ENCODE measurements around the gene PTMA. TPM values are rescaled to one million over a fixed set of nuclear protein-coding genes. Genes with fewer than 3 reads are reported as not detected.

Gene PTMA
- total RNA-seq, 1 experiment from 2014 or later, result 1,390 TPM

DNA sequence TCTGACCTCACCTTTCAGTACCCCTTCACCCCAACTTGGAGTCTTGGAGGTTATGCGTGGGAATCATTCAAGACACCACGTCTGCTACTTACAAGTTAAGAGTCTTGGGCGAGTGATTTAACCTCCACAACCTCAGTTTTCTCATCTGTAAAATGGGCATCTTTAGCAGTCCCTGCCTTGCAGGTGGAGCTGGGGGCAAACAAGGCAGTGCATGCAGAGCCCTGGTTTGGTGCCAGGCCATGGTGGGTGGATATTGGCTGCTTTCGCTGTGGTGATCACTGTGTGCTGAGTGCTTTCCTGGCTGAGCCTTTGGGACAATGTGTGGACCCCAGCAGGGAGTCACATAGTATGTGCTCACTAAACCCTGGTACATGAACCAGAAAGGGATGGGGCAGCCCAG lies 20.4 kb upstream of the PTMA start:
- Histone ChIP-seq H3K9me3 (ENCODE audit: control insufficient read depth, insufficient read depth, low read depth, low read length) (no peaks in the 10 kb centered on the region), H3K27me3 (ENCODE audit: control insufficient read depth, insufficient read depth, low read length) (no peaks in the 10 kb centered on the region), H3K4me3 (ENCODE audit: low read depth in 2 of 2, low read length in 2 of 2) (no peak overlapping the region), H3K27ac (ENCODE audit: low read length) (no peak overlapping the region), H3K36me3 (ENCODE audit: control insufficient read depth, insufficient read depth, low read length) (no peaks in the 10 kb centered on the region), H3K4me1 (ENCODE audit: control insufficient read depth, insufficient read depth, low read length) (no peaks in the 10 kb centered on the region)
- intact Hi-C loops (cut with micrococcal nuclease; ENCODE audit: unreplicated experiment) (no loop called here), in situ Hi-C loops (cut with HindIII; ENCODE audit: low pct_unique_long_range_greater_than_20kb, low sequenced_read_pairs) (no loop called here)
- POLR2A ChIA-PET, result no interaction called here
- TF ChIP-seq TCF7L2 (IDR thresholded peaks at IDR 0.05; ENCODE audit: low read depth, low read length) (no peak), SIN3A (IDR thresholded peaks at IDR 0.05; ENCODE audit: borderline replicate concordance, insufficient read depth, low read depth, low read length) (no peak), POLR2AphosphoS5 (IDR thresholded peaks at IDR 0.05; ENCODE audit: low read depth, low read length) (no peak)
- TF ChIP-seq, protein P1, sequence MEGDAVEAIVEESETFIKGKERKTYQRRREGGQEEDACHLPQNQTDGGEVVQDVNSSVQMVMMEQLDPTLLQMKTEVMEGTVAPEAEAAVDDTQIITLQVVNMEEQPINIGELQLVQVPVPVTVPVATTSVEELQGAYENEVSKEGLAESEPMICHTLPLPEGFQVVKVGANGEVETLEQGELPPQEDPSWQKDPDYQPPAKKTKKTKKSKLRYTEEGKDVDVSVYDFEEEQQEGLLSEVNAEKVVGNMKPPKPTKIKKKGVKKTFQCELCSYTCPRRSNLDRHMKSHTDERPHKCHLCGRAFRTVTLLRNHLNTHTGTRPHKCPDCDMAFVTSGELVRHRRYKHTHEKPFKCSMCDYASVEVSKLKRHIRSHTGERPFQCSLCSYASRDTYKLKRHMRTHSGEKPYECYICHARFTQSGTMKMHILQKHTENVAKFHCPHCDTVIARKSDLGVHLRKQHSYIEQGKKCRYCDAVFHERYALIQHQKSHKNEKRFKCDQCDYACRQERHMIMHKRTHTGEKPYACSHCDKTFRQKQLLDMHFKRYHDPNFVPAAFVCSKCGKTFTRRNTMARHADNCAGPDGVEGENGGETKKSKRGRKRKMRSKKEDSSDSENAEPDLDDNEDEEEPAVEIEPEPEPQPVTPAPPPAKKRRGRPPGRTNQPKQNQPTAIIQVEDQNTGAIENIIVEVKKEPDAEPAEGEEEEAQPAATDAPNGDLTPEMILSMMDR (IDR thresholded peaks at IDR 0.05), result no peak
- TF ChIP-seq, protein P2, sequence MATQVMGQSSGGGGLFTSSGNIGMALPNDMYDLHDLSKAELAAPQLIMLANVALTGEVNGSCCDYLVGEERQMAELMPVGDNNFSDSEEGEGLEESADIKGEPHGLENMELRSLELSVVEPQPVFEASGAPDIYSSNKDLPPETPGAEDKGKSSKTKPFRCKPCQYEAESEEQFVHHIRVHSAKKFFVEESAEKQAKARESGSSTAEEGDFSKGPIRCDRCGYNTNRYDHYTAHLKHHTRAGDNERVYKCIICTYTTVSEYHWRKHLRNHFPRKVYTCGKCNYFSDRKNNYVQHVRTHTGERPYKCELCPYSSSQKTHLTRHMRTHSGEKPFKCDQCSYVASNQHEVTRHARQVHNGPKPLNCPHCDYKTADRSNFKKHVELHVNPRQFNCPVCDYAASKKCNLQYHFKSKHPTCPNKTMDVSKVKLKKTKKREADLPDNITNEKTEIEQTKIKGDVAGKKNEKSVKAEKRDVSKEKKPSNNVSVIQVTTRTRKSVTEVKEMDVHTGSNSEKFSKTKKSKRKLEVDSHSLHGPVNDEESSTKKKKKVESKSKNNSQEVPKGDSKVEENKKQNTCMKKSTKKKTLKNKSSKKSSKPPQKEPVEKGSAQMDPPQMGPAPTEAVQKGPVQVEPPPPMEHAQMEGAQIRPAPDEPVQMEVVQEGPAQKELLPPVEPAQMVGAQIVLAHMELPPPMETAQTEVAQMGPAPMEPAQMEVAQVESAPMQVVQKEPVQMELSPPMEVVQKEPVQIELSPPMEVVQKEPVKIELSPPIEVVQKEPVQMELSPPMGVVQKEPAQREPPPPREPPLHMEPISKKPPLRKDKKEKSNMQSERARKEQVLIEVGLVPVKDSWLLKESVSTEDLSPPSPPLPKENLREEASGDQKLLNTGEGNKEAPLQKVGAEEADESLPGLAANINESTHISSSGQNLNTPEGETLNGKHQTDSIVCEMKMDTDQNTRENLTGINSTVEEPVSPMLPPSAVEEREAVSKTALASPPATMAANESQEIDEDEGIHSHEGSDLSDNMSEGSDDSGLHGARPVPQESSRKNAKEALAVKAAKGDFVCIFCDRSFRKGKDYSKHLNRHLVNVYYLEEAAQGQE (IDR thresholded peaks at IDR 0.05; ENCODE audit: insufficient read depth in 1 of 2, low read depth in 2 of 2, low read length in 1 of 2), result no peak
- no peak for DNase-seq (ENCODE audit: low read depth, low spot score)
- BruUV-seq (replicated peaks), result no TSS peak
- CTCF ChIA-PET, result interaction anchor here (1.0 to 1.4 kb wide), 2 partner anchors 10 to 26 kb away, joined by 4 to 5 read pairs; no protein-coding TSS in a partner anchor
- ATAC-seq, result no peak

DNA sequence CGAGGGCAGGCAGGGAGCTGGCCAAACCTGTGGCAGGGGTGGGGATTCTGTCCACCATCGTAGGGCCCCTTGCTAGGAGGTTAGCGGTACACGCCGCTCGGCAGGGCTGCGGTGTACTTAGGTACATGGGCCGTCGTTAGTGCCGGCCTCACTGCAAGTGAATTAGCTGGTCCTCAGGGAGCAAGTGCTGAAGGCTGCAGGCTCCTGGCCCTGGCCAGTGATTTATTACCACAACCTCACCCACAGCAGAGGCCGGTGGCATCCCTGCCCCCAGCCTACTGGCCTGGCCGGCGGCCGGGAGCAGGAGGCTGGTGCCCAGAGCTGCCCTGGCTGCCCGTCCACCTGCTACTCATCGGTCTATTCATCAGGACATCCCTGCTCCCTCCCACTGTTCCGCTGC lies 19.6 kb upstream of the PTMA start:
- TF ChIP-seq, protein P1 (IDR thresholded peaks at IDR 0.05), result no peak
- TF ChIP-seq SIN3A (IDR thresholded peaks at IDR 0.05; ENCODE audit: borderline replicate concordance, insufficient read depth, low read depth, low read length) (no peak), POLR2AphosphoS5 (IDR thresholded peaks at IDR 0.05; ENCODE audit: low read depth, low read length) (no peak), TCF7L2 (IDR thresholded peaks at IDR 0.05; ENCODE audit: low read depth, low read length) (no peak)
- TF ChIP-seq, protein P2 (IDR thresholded peaks at IDR 0.05; ENCODE audit: insufficient read depth in 1 of 2, low read depth in 2 of 2, low read length in 1 of 2), result no peak
- no peak for ATAC-seq
- no peak for DNase-seq (ENCODE audit: low read depth, low spot score)
- Histone ChIP-seq H3K4me3 (ENCODE audit: low read depth in 2 of 2, low read length in 2 of 2) (no peak overlapping the region), H3K9me3 (ENCODE audit: control insufficient read depth, insufficient read depth, low read depth, low read length) (no peaks in the 10 kb centered on the region), H3K27ac (ENCODE audit: low read length) (no peak overlapping the region), H3K36me3 (ENCODE audit: control insufficient read depth, insufficient read depth, low read length) (no peaks in the 10 kb centered on the region), H3K4me1 (ENCODE audit: control insufficient read depth, insufficient read depth, low read length) (no peaks in the 10 kb centered on the region), H3K27me3 (ENCODE audit: control insufficient read depth, insufficient read depth, low read length) (no peaks in the 10 kb centered on the region)
- no TSS peak for BruUV-seq (replicated peaks)
- in situ Hi-C loops (cut with HindIII; ENCODE audit: low pct_unique_long_range_greater_than_20kb, low sequenced_read_pairs), result no loop called here
- intact Hi-C loops (cut with micrococcal nuclease; ENCODE audit: unreplicated experiment), result no loop called here
- CTCF ChIA-PET, result interaction anchor here (1.0 kb wide), 1 partner anchor 26 kb away, joined by 5 read pairs; no protein-coding TSS in a partner anchor
- POLR2A ChIA-PET, result no interaction called here

Data from Panc1 (cell line).